Measurements from ENCODE around the gene SMIM8. TPM values are rescaled to one million over a fixed set of nuclear protein-coding genes. Genes with fewer than 3 reads are reported as not detected.

The SMIM8 gene
- total RNA-seq, 1 experiment from 2014 or later: 6.6 TPM

- no peaks in the 10 kb centered on the region; the same call in 1 of the 2 replicates for H3K4me1 ChIP-seq (ENCODE audit: insufficient read depth, low read length)
- no peak overlapping the region for H2BK15ac ChIP-seq (ENCODE audit: low read depth, low read length)
- no peaks in the 10 kb centered on the region for H3K9me3 ChIP-seq (ENCODE audit: control insufficient read depth, low read depth, low read length)
- no peak for DNase-seq
- H3K4me2 ChIP-seq (ENCODE audit: insufficient read depth, insufficient read length, low read length): no peak overlapping the region
- H3K27ac Mint-ChIP-seq: no peak overlapping the region
- no peaks in the 10 kb centered on the region for H3K23me2 ChIP-seq (ENCODE audit: insufficient read length, low read depth, low read length, poor library complexity, severe bottlenecking)
- H2BK5ac ChIP-seq (ENCODE audit: insufficient read length, low read length): no peak overlapping the region
- H2BK12ac ChIP-seq (ENCODE audit: insufficient read length, low read depth, low read length): no peak overlapping the region
- TF ChIP-seq, protein P1, sequence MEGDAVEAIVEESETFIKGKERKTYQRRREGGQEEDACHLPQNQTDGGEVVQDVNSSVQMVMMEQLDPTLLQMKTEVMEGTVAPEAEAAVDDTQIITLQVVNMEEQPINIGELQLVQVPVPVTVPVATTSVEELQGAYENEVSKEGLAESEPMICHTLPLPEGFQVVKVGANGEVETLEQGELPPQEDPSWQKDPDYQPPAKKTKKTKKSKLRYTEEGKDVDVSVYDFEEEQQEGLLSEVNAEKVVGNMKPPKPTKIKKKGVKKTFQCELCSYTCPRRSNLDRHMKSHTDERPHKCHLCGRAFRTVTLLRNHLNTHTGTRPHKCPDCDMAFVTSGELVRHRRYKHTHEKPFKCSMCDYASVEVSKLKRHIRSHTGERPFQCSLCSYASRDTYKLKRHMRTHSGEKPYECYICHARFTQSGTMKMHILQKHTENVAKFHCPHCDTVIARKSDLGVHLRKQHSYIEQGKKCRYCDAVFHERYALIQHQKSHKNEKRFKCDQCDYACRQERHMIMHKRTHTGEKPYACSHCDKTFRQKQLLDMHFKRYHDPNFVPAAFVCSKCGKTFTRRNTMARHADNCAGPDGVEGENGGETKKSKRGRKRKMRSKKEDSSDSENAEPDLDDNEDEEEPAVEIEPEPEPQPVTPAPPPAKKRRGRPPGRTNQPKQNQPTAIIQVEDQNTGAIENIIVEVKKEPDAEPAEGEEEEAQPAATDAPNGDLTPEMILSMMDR (conservative IDR thresholded peaks at IDR 0.05): no peak
- H3K4me1 Mint-ChIP-seq: peaks cover 23 to 28% of the 10 kb centered on the region in 2 experiments
- no peak overlapping the region for H4K8ac ChIP-seq (replicated peaks; ENCODE audit: insufficient read length, low read depth, low read length)
- no peak overlapping the region for H3K27ac ChIP-seq (ENCODE audit: insufficient read length, low read depth, low read length)
- no peaks in the 10 kb centered on the region for H3K27me3 Mint-ChIP-seq (ENCODE audit: low read depth)
- H3K23ac ChIP-seq (ENCODE audit: insufficient read length, low read depth, low read length): no peak overlapping the region
- H3K18ac ChIP-seq (ENCODE audit: insufficient read length, low read depth, low read length): no peak overlapping the region
- no peak overlapping the region for H4K5ac ChIP-seq (ENCODE audit: insufficient read length, low read depth, low read length)
- no peak overlapping the region for H3K4ac ChIP-seq (ENCODE audit: low read depth, low read length)
- H2BK120ac ChIP-seq (ENCODE audit: low read depth, low read length, poor library complexity, severe bottlenecking): no peak overlapping the region
- H4K20me1 ChIP-seq (ENCODE audit: control insufficient read depth, insufficient read depth, insufficient read length): no peaks in the 10 kb centered on the region
- no peaks in the 10 kb centered on the region for H3K9me3 Mint-ChIP-seq
- H3K9ac ChIP-seq (ENCODE audit: extremely low read depth, insufficient read length, low read length): no peak overlapping the region
- H3K4me3 Mint-ChIP-seq: no peak overlapping the region
- no peak overlapping the region for H3T11ph ChIP-seq (ENCODE audit: low read length)
- H2BK20ac ChIP-seq (ENCODE audit: low read depth, low read length, poor library complexity, severe bottlenecking): no peak overlapping the region
- H3K14ac ChIP-seq (ENCODE audit: insufficient read depth, low read length): no peak overlapping the region
- no peak overlapping the region for H3K56ac ChIP-seq (ENCODE audit: insufficient read length, low read depth, low read length)
- no peak overlapping the region for H2AK5ac ChIP-seq (ENCODE audit: insufficient read length, low read length)
- no peak overlapping the region for H4K91ac ChIP-seq (ENCODE audit: insufficient read length, low read depth, low read length)
- no peaks in the 10 kb centered on the region for H3K27me3 ChIP-seq (ENCODE audit: insufficient read depth, low read length)
- H2AFZ ChIP-seq (ENCODE audit: low read length): no peak overlapping the region
- no CpG with 5 or more reads among the region's 1 CpG for WGBS (ENCODE audit: extremely low coverage, insufficient read length, low lambda C conversion rate)
- H3K79me2 ChIP-seq (ENCODE audit: insufficient read depth, low read length): no peaks in the 10 kb centered on the region
- H3K79me1 ChIP-seq (ENCODE audit: insufficient read depth, low read depth, low read length, poor library complexity, severe bottlenecking): no peaks in the 10 kb centered on the region
- H3K36me3 Mint-ChIP-seq (ENCODE audit: insufficient read depth in 1 of 3, low read depth in 3 of 3): peaks cover 0 to 3% (median under 1%) of the 10 kb centered on the region in 3 experiments; a peak in 3 of 7 replicates
Measured at GRCh38 chr6:87334683-87335082, 12.3 kb downstream of the SMIM8 start.

Measured in H9 (cell line).